HL-60 (cell line): ENCODE results near the gene TIPRL.

ENCODE experiments used
- GABPA ChIP-seq: IDR thresholded peaks from 2 replicates; pipeline ENCODE4 v1.6.1; 2012; ENCODE audit warnings: low read depth
- POLR2AphosphoS5 ChIP-seq: IDR thresholded peaks from 2 replicates; pipeline ENCODE4 v1.6.1; 2012; ENCODE audit warnings: low read depth
- REST ChIP-seq: IDR thresholded peaks from 2 replicates; pipeline ENCODE4 v1.6.1; 2012; ENCODE audit warnings: low read depth; ENCODE audit not compliant: insufficient replicate concordance
- SPI1 ChIP-seq: IDR thresholded peaks from 2 replicates; pipeline ENCODE4 v1.6.1; 2012; ENCODE audit warnings: low read depth, mild to moderate bottlenecking, borderline replicate concordance
- TF ChIP-seq, protein P1 (sequence below): IDR thresholded peaks from one replicate; pipeline ENCODE4 v1.5.1; 2011; ENCODE audit warnings: low read length, control low read depth, inconsistent platforms; ENCODE audit not compliant: insufficient read depth

- TF ChIP-seq, protein P1, sequence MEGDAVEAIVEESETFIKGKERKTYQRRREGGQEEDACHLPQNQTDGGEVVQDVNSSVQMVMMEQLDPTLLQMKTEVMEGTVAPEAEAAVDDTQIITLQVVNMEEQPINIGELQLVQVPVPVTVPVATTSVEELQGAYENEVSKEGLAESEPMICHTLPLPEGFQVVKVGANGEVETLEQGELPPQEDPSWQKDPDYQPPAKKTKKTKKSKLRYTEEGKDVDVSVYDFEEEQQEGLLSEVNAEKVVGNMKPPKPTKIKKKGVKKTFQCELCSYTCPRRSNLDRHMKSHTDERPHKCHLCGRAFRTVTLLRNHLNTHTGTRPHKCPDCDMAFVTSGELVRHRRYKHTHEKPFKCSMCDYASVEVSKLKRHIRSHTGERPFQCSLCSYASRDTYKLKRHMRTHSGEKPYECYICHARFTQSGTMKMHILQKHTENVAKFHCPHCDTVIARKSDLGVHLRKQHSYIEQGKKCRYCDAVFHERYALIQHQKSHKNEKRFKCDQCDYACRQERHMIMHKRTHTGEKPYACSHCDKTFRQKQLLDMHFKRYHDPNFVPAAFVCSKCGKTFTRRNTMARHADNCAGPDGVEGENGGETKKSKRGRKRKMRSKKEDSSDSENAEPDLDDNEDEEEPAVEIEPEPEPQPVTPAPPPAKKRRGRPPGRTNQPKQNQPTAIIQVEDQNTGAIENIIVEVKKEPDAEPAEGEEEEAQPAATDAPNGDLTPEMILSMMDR = no peak
- TF ChIP-seq SPI1 = no peak
- TF ChIP-seq REST = no peak
- TF ChIP-seq POLR2AphosphoS5 = no peak
- no peak for TF ChIP-seq GABPA
These were observed 48.8 kb upstream of the TIPRL start for GRCh38 chr1:168129933-168130332.
